Upper lobe of right lung (tissue), 1 donor: ENCODE data around the gene PTPRK. TPM values are rescaled to one million over a fixed set of nuclear protein-coding genes. Genes with fewer than 3 reads are reported as not detected.

ENCODE experiments used
- ATAC-seq: fragments of 200-7000 bp; cut with Tn5 transposase; one replicate; pipeline ENCODE4 v1.9.1; 2020; ENCODE audit warnings: mild to moderate bottlenecking, moderate library complexity
- DNase-seq: peaks from one replicate; pipeline ENCODE4 v3.0.0-alpha.2; 2020
- H3K27ac ChIP-seq: fragments of 200-600 bp; one replicate; pipeline ENCODE4 v1.8.0; 2022
- H3K27me3 ChIP-seq: fragments of 200-600 bp; one replicate; pipeline ENCODE4 v1.8.0; 2022; ENCODE audit warnings: mild to moderate bottlenecking
- H3K36me3 ChIP-seq: fragments of 200-600 bp; one replicate; pipeline ENCODE4 v1.8.0; 2022
- H3K4me1 ChIP-seq: fragments of 200-600 bp; one replicate; pipeline ENCODE4 v1.8.0; 2022
- H3K4me3 ChIP-seq: fragments of 200-600 bp; one replicate; pipeline ENCODE4 v1.8.0; 2022; ENCODE audit warnings: mild to moderate bottlenecking
- H3K9me3 ChIP-seq: fragments of 200-600 bp; one replicate; pipeline ENCODE4 v1.8.0; 2022
- CTCF ChIP-seq: fragments of 200-600 bp; IDR thresholded peaks from one replicate; pipeline ENCODE4 v1.8.0; 2022; ENCODE audit warnings: antibody characterized with exemption
- intact Hi-C: fragments of 100-400 bp; cut with DNase I; formaldehyde crosslinking; loops from one replicate; pipeline ENCODE4 v1.11.0; 2022
- total RNA-seq: library from RNA; stranded (reverse); fragmentation: NEBNext Ultra II Directional; extraction: Animal tissue kit (Norgen Biotek cat#: 25700); gene quantifications from one replicate; pipeline ENCODE4 v1.2.1, GENCODE V29; 2021
- donor health status: DM: no; HTN: yes; CAD: no; lungs with severe emphysema.

Gene PTPRK
- total RNA-seq, 1 donor from 2014 or later: 64.6 TPM

- Histone ChIP-seq H3K36me3 (no peaks in the 10 kb centered on the region), H3K27ac (no peak overlapping the region), H3K9me3 (no peaks in the 10 kb centered on the region), H3K4me3 (no peak overlapping the region), H3K27me3 (no peaks in the 10 kb centered on the region), H3K4me1 (no peaks in the 10 kb centered on the region)
- intact Hi-C loops: no loop called here
- no peak for TF ChIP-seq CTCF
- no peak for DNase-seq
- no peak for ATAC-seq
Measured at GRCh38 chr6:128144320-128144719, 376.1 kb downstream of the PTPRK start.

GRCh38 chr6:128141932-128142331 is 378.5 kb downstream of the PTPRK start:
- ATAC-seq (no peak), DNase-seq (no peak)
- H3K27ac ChIP-seq: no peak overlapping the region
- H3K4me3 ChIP-seq: no peak overlapping the region
- TF ChIP-seq CTCF: no peak
- intact Hi-C loops: no loop called here
- no peaks in the 10 kb centered on the region for H3K4me1 ChIP-seq
- H3K9me3 ChIP-seq: no peaks in the 10 kb centered on the region
- H3K36me3 ChIP-seq: no peaks in the 10 kb centered on the region
- no peaks in the 10 kb centered on the region for H3K27me3 ChIP-seq

- ATAC-seq (no peak), DNase-seq (no peak)
- Histone ChIP-seq H3K27ac (no peak overlapping the region), H3K4me3 (no peak overlapping the region), H3K4me1 (no peaks in the 10 kb centered on the region), H3K9me3 (no peaks in the 10 kb centered on the region), H3K27me3 (no peaks in the 10 kb centered on the region), H3K36me3 (no peaks in the 10 kb centered on the region)
- intact Hi-C loops: no loop called here
- TF ChIP-seq CTCF: no peak
Measured at GRCh38 chr6:128139519-128139918, 380.9 kb downstream of the PTPRK start.

- Histone ChIP-seq H3K9me3 (no peaks in the 10 kb centered on the region), H3K27me3 (no peaks in the 10 kb centered on the region), H3K27ac (no peak overlapping the region), H3K4me3 (no peak overlapping the region), H3K4me1 (no peaks in the 10 kb centered on the region), H3K36me3 (no peaks in the 10 kb centered on the region)
- intact Hi-C loops: no loop called here
- TF ChIP-seq CTCF: no peak
- DNase-seq (no peak), ATAC-seq (no peak)
Measured at GRCh38 chr6:128138694-128139093, 381.7 kb downstream of the PTPRK start.

- no peaks in the 10 kb centered on the region for H3K9me3 ChIP-seq
- H3K4me3 ChIP-seq: no peak overlapping the region
- no peaks in the 10 kb centered on the region for H3K27me3 ChIP-seq
- intact Hi-C loops: no loop called here
- ATAC-seq: no peak
- DNase-seq: no peak
- H3K36me3 ChIP-seq: no peaks in the 10 kb centered on the region
- no peaks in the 10 kb centered on the region for H3K4me1 ChIP-seq
- no peak overlapping the region for H3K27ac ChIP-seq
- no peak for TF ChIP-seq CTCF
Measured at GRCh38 chr6:128135325-128135724, 385.1 kb downstream of the PTPRK start.

- Histone ChIP-seq H3K4me1 (no peaks in the 10 kb centered on the region), H3K36me3 (no peaks in the 10 kb centered on the region), H3K27ac (no peak overlapping the region), H3K4me3 (no peak overlapping the region), H3K27me3 (no peaks in the 10 kb centered on the region), H3K9me3 (no peaks in the 10 kb centered on the region)
- intact Hi-C loops: no loop called here
- ATAC-seq (no peak), DNase-seq (no peak)
- TF ChIP-seq CTCF: no peak
Measured at GRCh38 chr6:128131566-128131965, 388.8 kb downstream of the PTPRK start.
